ENCODE data around the gene NUMA1. TPM values are rescaled to one million over a fixed set of nuclear protein-coding genes. Genes with fewer than 3 reads are reported as not detected.

The NUMA1 gene
- total and polyA plus RNA-seq, 2 of the 8 experiments (the other 6 are each of a cell fraction or from before 2014, with no cell fraction given) = 101 to 107 TPM

DNA sequence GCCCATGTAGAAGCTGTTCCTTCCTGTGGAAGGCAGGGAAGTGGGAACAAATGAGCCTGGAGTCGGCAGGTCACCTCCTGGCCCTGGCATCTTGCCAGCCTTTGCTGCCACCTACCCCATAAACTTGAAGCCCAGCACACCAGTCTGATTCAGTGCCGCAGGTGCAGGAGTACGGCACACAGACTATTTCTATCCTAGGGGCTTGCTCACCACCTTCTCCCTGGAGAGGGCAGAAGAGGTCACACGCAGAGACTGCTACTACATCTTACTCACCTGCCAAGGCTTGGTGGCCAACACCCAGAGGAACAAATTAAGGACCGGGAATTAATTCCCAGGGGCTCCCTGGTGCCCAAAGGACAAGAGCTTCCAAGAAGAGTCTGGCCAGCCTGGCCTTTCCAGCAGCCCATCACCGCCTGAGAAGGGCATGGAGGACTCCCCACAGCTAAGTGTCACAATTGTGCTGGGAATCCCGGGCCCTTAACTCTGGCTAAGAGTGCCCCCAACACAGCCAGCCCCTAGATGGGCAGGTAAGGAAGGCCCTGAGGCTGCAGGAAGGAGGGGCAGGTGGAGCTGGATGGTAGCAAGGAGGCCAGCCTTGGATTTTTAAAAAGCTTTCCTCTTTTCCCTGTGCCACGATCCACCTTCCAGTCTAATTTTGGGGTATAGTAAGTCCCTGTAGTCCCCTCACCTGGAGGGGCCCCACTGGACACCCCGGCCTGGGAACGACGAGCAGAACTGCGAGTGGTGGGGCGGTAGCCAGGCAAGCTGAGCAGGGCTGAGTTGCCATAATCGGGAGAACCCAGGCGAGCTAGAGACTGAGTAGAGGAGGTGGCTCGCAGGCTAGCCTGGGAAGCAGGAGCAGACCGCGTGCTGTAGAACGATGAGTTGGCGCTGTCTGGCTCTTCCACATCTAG is 74.7 kb downstream of the NUMA1 start:
- Histone ChIP-seq H2AFZ (ENCODE audit: low read length) (no peak overlapping the region), H3K9me3 (ENCODE audit: insufficient read depth in 2 of 2, low read depth in 1 of 2, low read length in 1 of 2) (no peaks in the 10 kb centered on the region), H3K56ac (replicated peaks; ENCODE audit: insufficient read length, low read depth, low read length) (no peak overlapping the region), H3K27ac (ENCODE audit: low read depth, low read length) (no peak overlapping the region), H3K27me3 (replicated peaks in 1 of 4; ENCODE audit: control insufficient read depth in 3 of 4, extremely low read depth in 1 of 4, insufficient read depth in 3 of 4, low read length in 3 of 4) (no peaks in the 10 kb centered on the region), H3K36me3 (ENCODE audit: control insufficient read depth in 2 of 4, insufficient read depth in 4 of 4, low read length in 3 of 4) (peaks cover 44 to 88% (median 67%) of the 10 kb centered on the region in 4 experiments), H4K20me1 (replicated peaks in 1 of 2; ENCODE audit: control insufficient read depth in 1 of 2, insufficient read depth in 2 of 2, low read length in 2 of 2) (peaks cover 27 to 28% of the 10 kb centered on the region in 2 experiments), H3K79me1 (ENCODE audit: low read depth, low read length) (no peaks in the 10 kb centered on the region), H4K5ac (ENCODE audit: insufficient read length, low read depth, low read length) (no peak overlapping the region), H2BK5ac (ENCODE audit: low read depth, low read length) (no peak overlapping the region), H3K79me2 (ENCODE audit: control insufficient read depth in 1 of 2, insufficient read depth in 2 of 2, low read length in 2 of 2) (no peaks in the 10 kb centered on the region), H2BK120ac (replicated peaks; ENCODE audit: low read depth, low read length) (no peak overlapping the region), H3K4ac (replicated peaks; ENCODE audit: insufficient read length, low read depth, low read length) (no peak overlapping the region), H2BK15ac (ENCODE audit: low read length) (no peak overlapping the region), H4K91ac (replicated peaks; ENCODE audit: insufficient read length, low read length) (no peak overlapping the region), H4K8ac (ENCODE audit: extremely low read depth, insufficient read depth, low read length) (no peak overlapping the region), H3K4me1 (replicated peaks in 1 of 4; ENCODE audit: control insufficient read depth in 3 of 4, insufficient read depth in 4 of 4, low read length in 3 of 4) (no peaks in the 10 kb centered on the region), H2AK5ac (ENCODE audit: low read depth, low read length) (no peak overlapping the region), H3K23me2 (ENCODE audit: low read depth, low read length) (no peaks in the 10 kb centered on the region), H3K4me2 (ENCODE audit: insufficient read depth in 1 of 2, low read depth in 2 of 2, low read length in 2 of 2) (no peak overlapping the region), H2BK20ac (ENCODE audit: low read length) (no peak overlapping the region), H3K14ac (ENCODE audit: insufficient read length) (no peak overlapping the region), H2BK12ac (ENCODE audit: low read depth, low read length) (no peak overlapping the region), H3K23ac (ENCODE audit: insufficient read length) (no peak overlapping the region), H3K9ac (replicated peaks in 1 of 4; ENCODE audit: extremely low read depth in 1 of 4, low read depth in 3 of 4, low read length in 3 of 4) (no peak overlapping the region), H3K4me3 (ENCODE audit: extremely low read depth in 1 of 4, insufficient read depth in 2 of 4, low read depth in 3 of 4, low read length in 4 of 4) (no peak overlapping the region), H3K18ac (ENCODE audit: extremely low read depth, low read length) (no peak overlapping the region)
- ChIA-PET POLR2A (ENCODE audit: partially characterized antibody) (interaction anchor here (0.6 to 1.8 kb wide), 6 partner anchors 8 to 87 kb away, joined by 3 to 7 read pairs (median 4); no protein-coding TSS in a partner anchor), CTCF (ENCODE audit: partially characterized antibody) (interaction anchor here (0.6 to 3.5 kb wide), 9 partner anchors 10 to 292 kb away, joined by 3 to 17 read pairs (median 4); no protein-coding TSS in a partner anchor)
- 91% methylated on average over 20 of the region's 20 CpGs; no CpG with 5 or more reads in 1 of the 2 experiments for WGBS, 2 experiments (ENCODE audit: extremely low coverage in 1 of 2, insufficient coverage in 1 of 2, insufficient read length in 1 of 2, insufficient replicate concordance in 2 of 2, low coverage in 1 of 2, low lambda C conversion rate in 2 of 2, missing lambda C conversion rate in 1 of 2)
- no peak for DNase-seq (ENCODE audit: low read depth in 1 of 2, low spot score in 2 of 2)
- no peak for FAIRE-seq
- TF ChIP-seq TAF7 (optimal IDR thresholded peaks at IDR 0.05; ENCODE audit: borderline replicate concordance, low read depth, low read length) = no peak
